ENCODE results near the gene ABHD12. TPM values are rescaled to one million over a fixed set of nuclear protein-coding genes. Genes with fewer than 3 reads are reported as not detected.

ABHD12 gene
- total RNA-seq, 1 donor from 2014 or later, result 49.7 TPM

DNA sequence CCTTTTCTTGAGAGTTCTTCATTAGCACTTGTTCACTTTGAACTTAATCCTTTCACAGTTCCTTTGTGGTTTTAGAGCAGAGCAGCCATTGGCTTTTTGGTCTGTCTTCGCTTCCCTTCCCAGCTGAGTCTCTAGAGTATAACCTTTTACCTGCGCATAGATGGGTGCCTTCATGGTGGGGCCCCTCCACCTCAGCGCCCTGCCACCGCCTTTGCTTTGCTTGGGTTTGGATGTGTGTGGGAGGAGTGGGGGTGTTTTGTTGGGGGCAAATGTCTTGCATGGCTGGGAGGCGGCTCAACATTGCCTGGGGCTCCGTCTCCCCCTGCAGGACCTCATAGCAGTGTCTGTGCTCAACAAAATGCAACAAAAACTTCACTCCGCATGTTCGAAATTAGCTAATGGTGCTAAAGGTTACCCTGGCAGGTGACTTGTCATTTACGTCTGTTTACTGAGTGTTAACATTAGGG lies 130.8 kb downstream of the ABHD12 start:
- TF ChIP-seq, protein P1, sequence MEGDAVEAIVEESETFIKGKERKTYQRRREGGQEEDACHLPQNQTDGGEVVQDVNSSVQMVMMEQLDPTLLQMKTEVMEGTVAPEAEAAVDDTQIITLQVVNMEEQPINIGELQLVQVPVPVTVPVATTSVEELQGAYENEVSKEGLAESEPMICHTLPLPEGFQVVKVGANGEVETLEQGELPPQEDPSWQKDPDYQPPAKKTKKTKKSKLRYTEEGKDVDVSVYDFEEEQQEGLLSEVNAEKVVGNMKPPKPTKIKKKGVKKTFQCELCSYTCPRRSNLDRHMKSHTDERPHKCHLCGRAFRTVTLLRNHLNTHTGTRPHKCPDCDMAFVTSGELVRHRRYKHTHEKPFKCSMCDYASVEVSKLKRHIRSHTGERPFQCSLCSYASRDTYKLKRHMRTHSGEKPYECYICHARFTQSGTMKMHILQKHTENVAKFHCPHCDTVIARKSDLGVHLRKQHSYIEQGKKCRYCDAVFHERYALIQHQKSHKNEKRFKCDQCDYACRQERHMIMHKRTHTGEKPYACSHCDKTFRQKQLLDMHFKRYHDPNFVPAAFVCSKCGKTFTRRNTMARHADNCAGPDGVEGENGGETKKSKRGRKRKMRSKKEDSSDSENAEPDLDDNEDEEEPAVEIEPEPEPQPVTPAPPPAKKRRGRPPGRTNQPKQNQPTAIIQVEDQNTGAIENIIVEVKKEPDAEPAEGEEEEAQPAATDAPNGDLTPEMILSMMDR (IDR thresholded peaks at IDR 0.05), result no peak
- no peak for ATAC-seq
- Histone ChIP-seq H3K27me3 (ENCODE audit: low read depth) (no peaks in the 10 kb centered on the region), H3K9me3 (no peaks in the 10 kb centered on the region), H3K4me1 (peaks cover 32% of the 10 kb centered on the region), H3K36me3 (peaks cover 27% of the 10 kb centered on the region), H3K27ac (no peak overlapping the region), H3K4me3 (no peak overlapping the region)
- intact Hi-C loops (cut with DNase I), result no loop called here
- no peak for DNase-seq

DNA sequence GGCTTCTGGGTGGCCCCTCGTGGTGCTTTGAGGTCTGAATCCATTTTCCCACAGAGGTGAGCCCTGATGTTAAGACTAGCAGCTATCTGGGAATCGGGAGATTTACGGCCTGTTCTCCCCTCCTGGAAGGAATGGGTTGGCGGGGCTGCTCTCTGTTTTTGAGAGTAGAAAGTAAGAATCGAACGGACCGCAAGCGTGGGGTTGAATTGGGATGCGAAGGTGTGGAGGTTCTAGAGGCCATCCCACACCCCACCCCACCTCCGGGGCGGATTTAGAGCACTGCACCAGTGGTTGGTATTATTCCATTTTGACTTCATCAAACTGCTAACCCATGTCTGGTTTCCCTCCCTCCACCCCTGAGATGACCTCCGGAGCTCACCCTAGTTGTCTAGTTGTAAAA lies 131.3 kb downstream of the ABHD12 start:
- no peaks in the 10 kb centered on the region for H3K27me3 ChIP-seq (ENCODE audit: low read depth)
- no peak for ATAC-seq
- no peak overlapping the region for H3K4me3 ChIP-seq
- H3K4me1 ChIP-seq, result peaks cover 35% of the 10 kb centered on the region
- H3K36me3 ChIP-seq, result peaks cover 27% of the 10 kb centered on the region
- intact Hi-C loops (cut with DNase I), result no loop called here
- no peaks in the 10 kb centered on the region for H3K9me3 ChIP-seq
- no peak overlapping the region for H3K27ac ChIP-seq
- TF ChIP-seq, protein P1 (IDR thresholded peaks at IDR 0.05), result no peak
- no peak for DNase-seq

GRCh38 chr20:25258828-25259227 lies 131.8 kb downstream of the ABHD12 start:
- Histone ChIP-seq H3K4me3 (no peak overlapping the region), H3K9me3 (no peaks in the 10 kb centered on the region), H3K36me3 (peaks cover 27% of the 10 kb centered on the region), H3K4me1 (peaks cover 35% of the 10 kb centered on the region), H3K27ac (no peak overlapping the region), H3K27me3 (ENCODE audit: low read depth) (no peaks in the 10 kb centered on the region)
- ATAC-seq (no peak), DNase-seq (no peak)
- TF ChIP-seq, protein P1 (IDR thresholded peaks at IDR 0.05), result no peak
- intact Hi-C loops (cut with DNase I), result no loop called here

GRCh38 chr20:25258476-25258805 lies 132.2 kb downstream of the ABHD12 start:
- H3K4me1 ChIP-seq, result peaks cover 35% of the 10 kb centered on the region
- no peak for DNase-seq
- no peak for ATAC-seq
- TF ChIP-seq, protein P1 (IDR thresholded peaks at IDR 0.05), result no peak
- intact Hi-C loops (cut with DNase I), result no loop called here
- H3K36me3 ChIP-seq, result peaks cover 27% of the 10 kb centered on the region
- H3K9me3 ChIP-seq, result no peaks in the 10 kb centered on the region
- no peak overlapping the region for H3K27ac ChIP-seq
- no peaks in the 10 kb centered on the region for H3K27me3 ChIP-seq (ENCODE audit: low read depth)
- no peak overlapping the region for H3K4me3 ChIP-seq

- Histone ChIP-seq H3K4me1 (peaks cover 37% of the 10 kb centered on the region), H3K27ac (no peak overlapping the region), H3K9me3 (no peaks in the 10 kb centered on the region), H3K4me3 (no peak overlapping the region), H3K27me3 (ENCODE audit: low read depth) (no peaks in the 10 kb centered on the region), H3K36me3 (peaks cover 27% of the 10 kb centered on the region)
- DNase-seq (no peak), ATAC-seq (no peak)
- TF ChIP-seq, protein P1 (IDR thresholded peaks at IDR 0.05), result no peak
- intact Hi-C loops (cut with DNase I), result no loop called here
Measured at GRCh38 chr20:25257756-25258475, 132.7 kb downstream of the ABHD12 start.

All from lower lobe of right lung (tissue), 2 donors.